ENCODE results near the gene AP3S2. TPM values are rescaled to one million over a fixed set of nuclear protein-coding genes. Genes with fewer than 3 reads are reported as not detected.
A peak's percentile ranks its signal among the peaks of the same experiment; 100 is the strongest.

Gene AP3S2
- total RNA-seq, 1 experiment from 2014 or later = 23.3 TPM

GRCh38 chr15:89812847-89813320 lies 80.9 kb downstream of the AP3S2 start:
- BruUV-seq (replicated peaks) = no TSS peak
- Histone ChIP-seq H3K4me3 (replicated peaks in 1 of 2; ENCODE audit: low read depth in 1 of 2, low read length in 2 of 2) (no peak overlapping the region), H3K4me1 (ENCODE audit: control insufficient read depth in 1 of 2, insufficient read depth in 2 of 2, low read length in 2 of 2) (peaks cover 4 to 21% of the 10 kb centered on the region in 2 experiments; a peak in 2 of 4 replicates), H3K9ac (ENCODE audit: low read length) (no peak overlapping the region), H3K9me3 (ENCODE audit: control insufficient read depth in 1 of 2, insufficient read depth in 1 of 2, low read depth in 1 of 2, low read length in 2 of 2) (peaks cover 0 to 3% of the 10 kb centered on the region in 2 experiments; a peak in 1 of 4 replicates), H3K9me2 (ENCODE audit: insufficient read depth) (no peaks in the 10 kb centered on the region), H4K20me1 (ENCODE audit: insufficient read depth) (no peaks in the 10 kb centered on the region), H3K36me3 (ENCODE audit: control insufficient read depth in 1 of 2, insufficient read depth in 2 of 2, low read length in 2 of 2) (no peaks in the 10 kb centered on the region), H2AFZ (ENCODE audit: low read depth, low read length, poor library complexity, severe bottlenecking) (no peak overlapping the region), H3K27ac (ENCODE audit: low read depth, low read length) (no peak overlapping the region), H3K27me3 (ENCODE audit: insufficient read depth, low read length) (no peaks in the 10 kb centered on the region), H3K79me2 (ENCODE audit: insufficient read depth, low read length) (no peaks in the 10 kb centered on the region), H3K4me2 (ENCODE audit: low read length) (peak overlapping the region; percentile 30; the same call in 1 of the 2 replicates)
- RAD21 ChIA-PET (ENCODE audit: low non-redundant PET in 1 of 2, low total read pairs in 2 of 2, uncharacterized antibody in 2 of 2, unreplicated experiment in 2 of 2) = no interaction called here
- no peak for ATAC-seq
- POLR2A ChIA-PET = no interaction called here
- CTCF ChIA-PET = no interaction called here
- intact Hi-C loops (cut with micrococcal nuclease) = no loop called here
- no peak for DNase-seq (ENCODE audit: low read depth, low spot score)
- no peak for TF ChIP-seq JUND (IDR thresholded peaks at IDR 0.05)

DNA sequence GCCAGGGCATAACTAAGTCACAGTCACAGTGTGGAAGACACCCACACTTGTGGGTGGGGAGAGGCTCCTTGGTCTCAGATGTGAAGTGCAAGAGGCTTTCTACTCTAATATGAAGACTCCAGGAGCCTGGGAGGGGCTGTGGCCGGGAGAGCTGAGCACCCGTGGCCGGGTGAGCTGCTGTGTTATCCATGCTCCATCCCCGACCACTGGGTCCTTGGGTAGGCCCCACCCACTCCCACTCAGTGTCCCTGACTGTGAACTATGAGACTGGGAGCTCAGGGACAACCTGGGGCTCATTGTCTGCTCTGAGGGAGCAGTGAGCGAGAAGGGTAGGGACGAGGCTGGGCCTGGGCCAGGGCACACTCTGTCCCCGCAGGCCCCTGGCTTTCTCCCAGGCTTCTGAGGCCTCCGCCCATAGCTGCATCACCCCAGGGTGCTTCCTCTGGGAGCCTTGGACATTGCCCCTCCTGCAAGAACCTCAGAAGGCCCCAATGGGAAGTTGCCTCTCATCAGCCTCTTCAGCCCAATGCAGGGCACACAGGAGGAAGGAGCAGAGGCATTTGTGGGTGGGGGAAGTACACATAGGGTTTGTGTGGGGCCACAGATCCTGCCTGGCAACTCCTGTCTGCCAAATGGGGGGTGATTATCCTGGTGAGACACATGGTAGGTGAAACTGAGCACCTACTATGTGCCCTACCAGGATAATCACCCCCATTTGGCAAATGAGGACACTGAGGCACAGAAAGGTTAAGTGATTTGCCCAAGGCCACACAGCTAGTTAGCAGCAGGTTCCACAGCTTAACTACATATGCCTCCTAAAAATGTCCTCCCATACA lies 81.6 kb downstream of the AP3S2 start:
- intact Hi-C loops (cut with micrococcal nuclease) = no loop called here
- Histone ChIP-seq H2AFZ (ENCODE audit: low read depth, low read length, poor library complexity, severe bottlenecking) (no peak overlapping the region), H3K79me2 (ENCODE audit: insufficient read depth, low read length) (no peaks in the 10 kb centered on the region), H3K4me1 (ENCODE audit: control insufficient read depth in 1 of 2, insufficient read depth in 2 of 2, low read length in 2 of 2) (peaks cover 4 to 21% of the 10 kb centered on the region in 2 experiments; a peak in 2 of 4 replicates), H3K36me3 (ENCODE audit: control insufficient read depth in 1 of 2, insufficient read depth in 2 of 2, low read length in 2 of 2) (no peaks in the 10 kb centered on the region), H3K9me3 (ENCODE audit: control insufficient read depth in 1 of 2, insufficient read depth in 1 of 2, low read depth in 1 of 2, low read length in 2 of 2) (peaks cover 0 to 3% of the 10 kb centered on the region in 2 experiments; a peak in 1 of 4 replicates), H3K4me3 (replicated peaks in 1 of 2; ENCODE audit: low read depth in 1 of 2, low read length in 2 of 2) (no peak overlapping the region), H4K20me1 (ENCODE audit: insufficient read depth) (no peaks in the 10 kb centered on the region), H3K27me3 (ENCODE audit: insufficient read depth, low read length) (no peaks in the 10 kb centered on the region), H3K27ac (ENCODE audit: low read depth, low read length) (no peak overlapping the region), H3K9me2 (ENCODE audit: insufficient read depth) (no peaks in the 10 kb centered on the region), H3K9ac (ENCODE audit: low read length) (peak overlapping the region; percentile 8; the same call in 1 of the 2 replicates), H3K4me2 (ENCODE audit: low read length) (peak overlapping the region; percentile 30)
- no peak for TF ChIP-seq ZNF274 (IDR thresholded peaks at IDR 0.05; ENCODE audit: low read depth, low read length)
- no peak for TF ChIP-seq SRF (IDR thresholded peaks at IDR 0.05; ENCODE audit: low read depth)
- TF ChIP-seq POLR2A (IDR thresholded peaks at IDR 0.05; ENCODE audit: borderline replicate concordance, extremely low read depth, insufficient read depth, insufficient read length) = no peak
- TF ChIP-seq, protein P1, sequence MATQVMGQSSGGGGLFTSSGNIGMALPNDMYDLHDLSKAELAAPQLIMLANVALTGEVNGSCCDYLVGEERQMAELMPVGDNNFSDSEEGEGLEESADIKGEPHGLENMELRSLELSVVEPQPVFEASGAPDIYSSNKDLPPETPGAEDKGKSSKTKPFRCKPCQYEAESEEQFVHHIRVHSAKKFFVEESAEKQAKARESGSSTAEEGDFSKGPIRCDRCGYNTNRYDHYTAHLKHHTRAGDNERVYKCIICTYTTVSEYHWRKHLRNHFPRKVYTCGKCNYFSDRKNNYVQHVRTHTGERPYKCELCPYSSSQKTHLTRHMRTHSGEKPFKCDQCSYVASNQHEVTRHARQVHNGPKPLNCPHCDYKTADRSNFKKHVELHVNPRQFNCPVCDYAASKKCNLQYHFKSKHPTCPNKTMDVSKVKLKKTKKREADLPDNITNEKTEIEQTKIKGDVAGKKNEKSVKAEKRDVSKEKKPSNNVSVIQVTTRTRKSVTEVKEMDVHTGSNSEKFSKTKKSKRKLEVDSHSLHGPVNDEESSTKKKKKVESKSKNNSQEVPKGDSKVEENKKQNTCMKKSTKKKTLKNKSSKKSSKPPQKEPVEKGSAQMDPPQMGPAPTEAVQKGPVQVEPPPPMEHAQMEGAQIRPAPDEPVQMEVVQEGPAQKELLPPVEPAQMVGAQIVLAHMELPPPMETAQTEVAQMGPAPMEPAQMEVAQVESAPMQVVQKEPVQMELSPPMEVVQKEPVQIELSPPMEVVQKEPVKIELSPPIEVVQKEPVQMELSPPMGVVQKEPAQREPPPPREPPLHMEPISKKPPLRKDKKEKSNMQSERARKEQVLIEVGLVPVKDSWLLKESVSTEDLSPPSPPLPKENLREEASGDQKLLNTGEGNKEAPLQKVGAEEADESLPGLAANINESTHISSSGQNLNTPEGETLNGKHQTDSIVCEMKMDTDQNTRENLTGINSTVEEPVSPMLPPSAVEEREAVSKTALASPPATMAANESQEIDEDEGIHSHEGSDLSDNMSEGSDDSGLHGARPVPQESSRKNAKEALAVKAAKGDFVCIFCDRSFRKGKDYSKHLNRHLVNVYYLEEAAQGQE (IDR thresholded peaks at IDR 0.05; ENCODE audit: low read depth) = no peak
- TF ChIP-seq ATF3 (IDR thresholded peaks at IDR 0.05) = no peak
- no peak for TF ChIP-seq SP1 (IDR thresholded peaks at IDR 0.05; ENCODE audit: low read depth)
- ChIA-PET CTCF (no interaction called here), POLR2A (no interaction called here), RAD21 (ENCODE audit: low non-redundant PET in 1 of 2, low total read pairs in 2 of 2, uncharacterized antibody in 2 of 2, unreplicated experiment in 2 of 2) (no interaction called here)
- DNase-seq (ENCODE audit: low read depth, low spot score) = no peak
- no TSS peak for BruUV-seq (replicated peaks)
- peak; percentile 59 for ATAC-seq
